CD4-positive, alpha-beta T cell treated with Interleukin-21 for 1 hour (primary cell): ENCODE measurements around the gene FBXL16.

Source experiments
- DNase-seq: peaks from one replicate; pipeline ENCODE4 v3.0.0-alpha.2; 2020

FBXL16 gene

GRCh38 chr16:660132-660458, 45.5 kb downstream of the FBXL16 start:
- DNase-seq: no peak

- no peak for DNase-seq
Observed at GRCh38 chr16:659618-660017, 46.0 kb downstream of the FBXL16 start.

GRCh38 chr16:658679-659571, 46.7 kb downstream of the FBXL16 start:
- no peak for DNase-seq

- DNase-seq: no peak
Observed at GRCh38 chr16:657487-657886, 48.1 kb downstream of the FBXL16 start.

GRCh38 chr16:654034-654433, 51.6 kb downstream of the FBXL16 start:
- no peak for DNase-seq

- DNase-seq: no peak
Observed at GRCh38 chr16:652454-653305, 52.9 kb downstream of the FBXL16 start.

GRCh38 chr16:651844-652243, 53.8 kb downstream of the FBXL16 start:
- no peak for DNase-seq

GRCh38 chr16:649631-650030, 56.0 kb downstream of the FBXL16 start:
- no peak for DNase-seq

- DNase-seq: peak; percentile 90
Observed at GRCh38 chr16:648781-649589, 56.6 kb downstream of the FBXL16 start, which contains the start of gene WDR90. WDR90 (plus strand) TSS chr16:649365; CDS start chr16:649417, 52 bp downstream.

GRCh38 chr16:648071-648780, 57.4 kb downstream of the FBXL16 start:
- peak; percentile 40 for DNase-seq

- no peak for DNase-seq
Observed at GRCh38 chr16:647173-647902, 58.3 kb downstream of the FBXL16 start.

GRCh38 chr16:646679-647172, 58.9 kb downstream of the FBXL16 start:
- DNase-seq: no peak

- DNase-seq: no peak
Observed at GRCh38 chr16:645852-646678, 59.5 kb downstream of the FBXL16 start.

- DNase-seq: no peak
Observed at GRCh38 chr16:644556-644955, 61.0 kb downstream of the FBXL16 start.

GRCh38 chr16:643050-643368, 62.6 kb downstream of the FBXL16 start:
- DNase-seq: no peak
